K562 (cell line): ENCODE results near the gene TMEM209. TPM values are rescaled to one million over a fixed set of nuclear protein-coding genes. Genes with fewer than 3 reads are reported as not detected.
A peak's percentile ranks its signal among the peaks of the same experiment; 100 is the strongest.

Experiments
- ATAC-seq: fragments of 200-7000 bp; cut with Tn5 transposase; 3 replicates; pipeline ENCODE4 v1.9.1; 2020; ENCODE audit warnings: moderate library complexity
- BruUV-seq: library from RNA; stranded (reverse); fragments of 400-500 nt; replicated peaks from 2 replicates; lab custom pipeline; 2021; lab: Mats Ljungman, UMichigan
- CTCF ChIA-PET: fragments of 300-600 bp; formaldehyde crosslinking; extraction: SDS; loops from one replicate; lab custom pipeline; 2021; ENCODE audit warnings: low intra/inter-chr PET ratio; lab: Yijun Ruan, JAX
- POLR2A ChIA-PET: fragments of 300-600, 350-650 bp; sonication (Branson Sonifier 250); formaldehyde crosslinking; extraction: SDS; loops from one replicate; lab custom pipeline; 2021; ENCODE audit warnings: antibody characterized with exemption, inconsistent platforms; lab: Yijun Ruan, JAX
- DNase-seq, 4 experiments: peaks; one replicate each; pipeline versions ENCODE4 v3.0.0 to v3.0.0-alpha.2; 2011 to 2018; ENCODE audit warnings: low spot score in 3 of 4, mixed read lengths in 3 of 4; ENCODE audit errors: extremely low read depth in 1 of 4
- FAIRE-seq: peaks from 2 replicates; lab custom pipeline; 2011; peaks lifted over from hg19 to GRCh38; lab: Jason Lieb, UNC
- H2AFZ ChIP-seq: 2 replicates; pipeline ENCODE4 v1.6.0; 2011; ENCODE audit warnings: low read depth, low read length, control low read depth, inconsistent platforms
- H3K27ac ChIP-seq: fragments of 200-600 bp; 3 replicates; pipeline ENCODE4 v1.8.0; 2011; ENCODE audit warnings: low read depth, mild to moderate bottlenecking, control low read depth, inconsistent platforms, low read length, moderate library complexity, mixed read lengths; ENCODE audit errors: extremely low read depth
- H3K27me3 ChIP-seq, 2 experiments: fragments of 300-600 bp in 1 of 2; 2 replicates in 1 of 2; 3 replicates in 1 of 2; pipeline versions ENCODE4 v1.6.0 to v1.8.0; 2011; ENCODE audit warnings: inconsistent platforms in 2 of 2, low read length in 2 of 2, mild to moderate bottlenecking in 1 of 2, mixed read lengths in 1 of 2, moderate library complexity in 1 of 2; ENCODE audit not compliant: control insufficient read depth in 2 of 2, insufficient read depth in 2 of 2
- H3K36me3 ChIP-seq: fragments of 300-600 bp; 3 replicates; pipeline ENCODE4 v1.8.0; 2011; ENCODE audit warnings: mild to moderate bottlenecking, low read length, inconsistent platforms; ENCODE audit not compliant: control insufficient read depth, insufficient read depth
- H3K4me1 ChIP-seq, 2 experiments: fragments of 200-600 bp in 1 of 2; replicated peaks in 1 of 2; 2 replicates in 1 of 2; 3 replicates in 1 of 2; pipeline versions ENCODE4 v1.5.1 to v1.8.0; 2011; ENCODE audit warnings: inconsistent platforms in 2 of 2, low read length in 2 of 2, mild to moderate bottlenecking in 1 of 2, mixed read lengths in 1 of 2, moderate library complexity in 1 of 2; ENCODE audit not compliant: control insufficient read depth in 2 of 2, insufficient read depth in 2 of 2
- H3K4me2 ChIP-seq: 2 replicates; pipeline ENCODE4 v1.6.1; 2011; ENCODE audit warnings: low read length, control low read depth, inconsistent platforms, mixed read lengths; ENCODE audit not compliant: insufficient read depth
- H3K4me3 ChIP-seq: fragments of 200-600 bp; sonication (generic), shearing (Covaris generic); 2 replicates; pipeline ENCODE4 v1.5.1; 2016; ENCODE audit warnings: control low read depth, inconsistent platforms
- H3K79me2 ChIP-seq: fragments of 200-600 bp; 3 replicates; pipeline ENCODE4 v1.8.0; 2011; ENCODE audit warnings: low read length, inconsistent platforms; ENCODE audit not compliant: control insufficient read depth, insufficient read depth
- H3K9ac ChIP-seq, 2 experiments: 2 replicates each; pipeline versions ENCODE4 v1.6.0 to v1.6.1; 2011; ENCODE audit warnings: low read depth in 2 of 2, low read length in 2 of 2, control low read depth in 1 of 2, inconsistent platforms in 1 of 2, mild to moderate bottlenecking in 1 of 2, mixed read lengths in 1 of 2; ENCODE audit not compliant: insufficient read depth in 1 of 2
- H3K9me1 ChIP-seq: one replicate; pipeline ENCODE4 v1.6.0; 2011; ENCODE audit warnings: inconsistent platforms, mild to moderate bottlenecking, low read length, moderate library complexity; ENCODE audit not compliant: control insufficient read depth, insufficient read depth
- H3K9me3 ChIP-seq: replicated peaks from 2 replicates; pipeline ENCODE4 v1.5.1; 2011; ENCODE audit warnings: low read depth, low read length, inconsistent platforms; ENCODE audit not compliant: control insufficient read depth, insufficient read depth
- H4K20me1 ChIP-seq: replicated peaks from 2 replicates; pipeline ENCODE4 v1.6.1; 2011; ENCODE audit warnings: low read length, inconsistent platforms, mixed read lengths; ENCODE audit not compliant: control insufficient read depth, insufficient read depth
- ATF3 ChIP-seq, 2 experiments: fragments of 450-650 bp in 1 of 2; sonication (generic) in 1 of 2; formaldehyde crosslinking in 1 of 2; IDR thresholded peaks in 1 of 2; conservative IDR thresholded peaks in 1 of 2; 2 replicates each; pipeline versions ENCODE4 v1.6.1 to v1.8.1; 2016 to 2023; ENCODE audit warnings: mild to moderate bottlenecking in 2 of 2, moderate library complexity in 2 of 2, inconsistent platforms in 1 of 2, missing genetic modification reagents in 1 of 2
- BCL6 ChIP-seq: fragments of 250-450 bp; sonication (Bioruptor Pico); IDR thresholded peaks from 2 replicates; pipeline ENCODE4 v1.4.0; 2020
- SIN3B ChIP-seq: fragments of 450-650 bp; IDR thresholded peaks from 2 replicates; pipeline ENCODE4 v1.6.1; 2017; ENCODE audit warnings: low read depth, mild to moderate bottlenecking, moderate library complexity
- STAT6 ChIP-seq: sonication (generic); formaldehyde crosslinking; IDR thresholded peaks from 2 replicates; pipeline ENCODE4 v1.8.1; 2023; ENCODE audit warnings: mild to moderate bottlenecking, missing genetic modification reagents
- SUPT5H ChIP-seq: fragments of 450-650 bp; IDR thresholded peaks from 2 replicates; pipeline ENCODE4 v1.6.1; 2016
- VEZF1 ChIP-seq: fragments of 200-800 bp; sonication (Bioruptor generic); IDR thresholded peaks from 2 replicates; pipeline ENCODE4 v1.6.1; 2017; ENCODE audit warnings: missing genetic modification characterization, missing compliant biosample characterization
- WGBS: fragments of 100-300 bp; shearing (Covaris generic); methylation state at CpG from one replicate; pipeline ENCODE4 v1.1.6; 2016; ENCODE audit warnings: low coverage, mixed read lengths; ENCODE audit not compliant: insufficient coverage; ENCODE audit errors: missing lambda C conversion rate; 5-methylcytosine and 5-hydroxymethylcytosine counted together
- in situ Hi-C: fragments of 300-500 bp; cut with MboI; formaldehyde crosslinking; loops from 4 replicates; pipeline ENCODE4 v1.15.0; 2018; ENCODE audit warnings: inconsistent platforms, mixed read lengths
- intact Hi-C: fragments of 100-400 bp; cut with micrococcal nuclease; formaldehyde crosslinking; loops from 2 replicates; pipeline ENCODE4 v1.14.2; 2022
- polyA plus RNA-seq, 8 experiments: library from polyadenylated mRNA; depleted of rRNA in 4 of 8; stranded (reverse) in 5 of 8; unstranded in 3 of 8; fragments of >200 nt; fragmentation: Nextera tagmentation in 2 of 8; fragmentation: Illumina TruSeq in 1 of 8; extraction: Ambion mirVana in 2 of 8; extraction: Trizol in 1 of 8; gene quantifications; 2 replicates each; pipeline versions ENCODE4 v1.2.1 to v1.2.3, GENCODE V29; 2011 to 2014; ENCODE audit warnings: inconsistent platforms in 1 of 8, missing spikeins in 1 of 8
- total RNA-seq, 7 experiments: library from RNA; depleted of rRNA in 6 of 7; stranded (reverse); fragments of >200 nt in 6 of 7; fragmentation: Illumina TruSeq in 2 of 7; extraction: Trizol in 2 of 7; gene quantifications; 2 replicates each; pipeline versions ENCODE4 v1.2.1 to v1.2.3, GENCODE V29; 2011 to 2021; ENCODE audit warnings: low replicate concordance in 1 of 7

The TMEM209 gene
- total and polyA plus RNA-seq, 9 of the 15 experiments (the other 6 are each of a cell fraction or from before 2014, with no cell fraction given) = 36.8 to 116 (median 76.6) TPM

- BruUV-seq = no TSS peak
- H3K36me3 ChIP-seq = no peaks in the 10 kb centered on the region; the same call in 2 of the 3 replicates
- TF ChIP-seq VEZF1 (CRISPR knock-in tag) = no peak
- no peak for TF ChIP-seq STAT6 (CRISPR knock-in tag)
- no peak for TF ChIP-seq SUPT5H
- no peak for TF ChIP-seq BCL6 (CRISPR knock-in tag)
- no peak for TF ChIP-seq SIN3B
- TF ChIP-seq ATF3 (IDR thresholded peaks at IDR 0.05) = peak; percentile 27; the same call in 1 of the 2 replicates
- no peak for TF ChIP-seq ATF3 (CRISPR knock-in tag; conservative IDR thresholded peaks at IDR 0.05)
- ATAC-seq = peak; percentile 11
- 70% methylated on average over 9 of the region's 9 CpGs for WGBS
- FAIRE-seq = no peak
- no peaks in the 10 kb centered on the region for H4K20me1 ChIP-seq
- H3K27ac ChIP-seq = peak overlapping the region; percentile 35; the same call in 1 of the 3 replicates
- in situ Hi-C loops = no loop called here
- intact Hi-C loops = no loop called here
- POLR2A ChIA-PET = interaction anchor here (1.1 kb wide), 1 partner anchor 77 kb away, joined by 3 read pairs; the partner anchor contains the start of gene KLHDC10
- no peak overlapping the region for H3K4me3 ChIP-seq
- CTCF ChIA-PET = interaction anchor here (0.7 kb wide), 1 partner anchor 1305 kb away, joined by 4 read pairs; no protein-coding TSS in a partner anchor
- H3K4me2 ChIP-seq = no peak overlapping the region
- no peaks in the 10 kb centered on the region for H3K9me1 ChIP-seq
- DNase-seq = no peak
- no peaks in the 10 kb centered on the region; a peak in 1 of 5 replicates for H3K27me3 ChIP-seq
- H3K4me1 ChIP-seq = peaks cover 23 to 57% of the 10 kb centered on the region in 2 experiments
- H3K9me3 ChIP-seq = peaks cover 5% of the 10 kb centered on the region; the same call in 1 of the 2 replicates
- no peaks in the 10 kb centered on the region for H3K79me2 ChIP-seq
- peak overlapping the region in 1 of 2 experiments; percentile 79; a peak in 1 of 4 replicates for H3K9ac ChIP-seq
- peak overlapping the region; percentile 33; the same call in 1 of the 2 replicates for H2AFZ ChIP-seq
These were observed 58.4 kb downstream of the TMEM209 start for GRCh38 chr7:130146693-130147405.
